ENCODE results near the gene ACADM. TPM values are rescaled to one million over a fixed set of nuclear protein-coding genes. Genes with fewer than 3 reads are reported as not detected.
"Not testable (repeated sequence)": the region's sequence is repeated elsewhere in the genome, so short reads cannot be mapped to it uniquely, and the experiment has no call there.

The ACADM gene
- total RNA-seq, 2 experiments from 2014 or later, result 56.4 to 60.6 TPM

DNA sequence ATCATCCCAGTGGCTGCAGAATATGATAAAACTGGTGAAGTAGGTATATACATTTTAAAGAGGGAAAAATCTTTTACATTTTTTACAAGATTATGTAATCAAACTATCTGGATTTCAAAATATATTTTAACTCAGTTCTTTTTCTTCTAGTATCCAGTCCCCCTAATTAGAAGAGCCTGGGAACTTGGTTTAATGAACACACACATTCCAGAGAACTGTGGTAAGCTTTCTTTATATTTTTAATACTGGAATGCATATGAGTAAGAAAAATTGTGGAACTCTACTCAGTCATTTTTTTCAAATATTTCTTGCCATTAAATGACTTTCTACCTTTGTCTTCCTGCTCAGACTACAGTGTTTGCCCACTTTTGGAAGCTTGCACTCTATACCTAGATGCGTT is 8.2 kb downstream of the ACADM start:
- CTCF ChIA-PET, result no interaction called here
- POLR2A ChIA-PET, result no interaction called here

DNA sequence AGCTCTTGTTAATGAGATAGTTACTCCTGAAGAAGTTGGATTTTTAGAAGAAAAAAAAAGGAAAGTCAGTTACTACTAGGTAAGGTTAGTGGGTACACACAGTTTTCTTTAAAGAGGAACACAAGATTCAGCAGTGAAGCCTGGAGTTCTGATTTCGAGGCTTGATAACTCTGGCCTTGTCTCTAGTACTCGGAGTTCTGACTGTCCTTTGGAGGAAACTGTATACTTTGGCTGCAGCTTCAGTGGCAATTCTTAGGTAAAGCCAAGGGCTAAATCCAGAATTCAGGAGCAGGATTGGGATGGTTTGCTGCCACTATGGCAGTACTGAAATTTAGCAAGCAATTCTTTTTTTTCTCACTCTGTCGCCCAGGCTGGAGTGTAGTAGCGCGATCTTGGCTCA is 9.2 kb downstream of the ACADM start:
- POLR2A ChIA-PET, result interaction anchor here (0.7 kb wide), 1 partner anchor 1296 kb away, joined by 4 read pairs; no protein-coding TSS in a partner anchor
- CTCF ChIA-PET, result no interaction called here

DNA sequence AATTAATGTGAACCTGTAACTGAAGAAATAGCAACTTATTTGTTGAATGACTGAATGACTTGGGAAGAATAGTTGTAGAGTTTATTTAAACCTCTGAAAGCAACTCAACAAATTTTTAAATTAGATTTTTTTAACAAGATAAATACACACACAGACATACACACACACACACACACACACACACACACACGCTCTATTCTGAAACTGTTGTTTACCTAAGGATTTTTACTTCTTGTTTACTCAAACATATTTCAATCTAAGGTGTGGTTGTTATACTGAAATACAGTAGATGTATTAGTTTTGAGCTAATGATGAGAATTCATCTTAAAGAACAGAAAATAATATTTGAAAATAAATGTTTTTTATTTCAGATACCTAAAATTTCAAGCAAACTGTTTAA is 11.5 kb downstream of the ACADM start:
- ChIA-PET POLR2A (no interaction called here), CTCF (no interaction called here)

DNA sequence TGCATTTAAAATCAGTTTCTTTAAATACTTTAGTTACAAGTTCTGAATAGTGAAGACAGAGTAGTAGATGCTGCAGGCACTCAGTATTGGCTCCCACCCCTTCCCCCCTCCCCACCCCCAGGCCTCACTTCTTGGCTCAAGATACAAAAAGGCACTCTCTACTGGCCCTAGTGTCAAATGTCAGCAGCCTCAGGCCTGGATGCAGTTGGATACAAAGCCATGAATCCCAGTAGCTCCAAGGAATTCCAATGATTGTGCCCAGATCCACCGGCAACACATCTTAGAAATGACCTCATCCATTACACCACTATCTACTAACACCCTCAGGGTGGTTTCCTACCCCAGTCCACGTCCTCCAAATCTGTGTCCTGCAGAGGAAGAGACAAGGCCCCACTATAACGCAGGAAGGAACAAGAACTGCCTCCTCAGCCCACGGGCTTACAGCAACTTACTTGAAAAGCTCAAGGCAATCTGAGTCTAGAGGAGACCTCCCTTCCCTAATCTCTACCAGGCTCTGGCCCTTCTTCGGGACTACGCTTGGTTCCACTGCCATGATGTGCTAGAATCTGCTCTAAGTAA is 17.6 kb downstream of the ACADM start:
- POLR2A ChIA-PET, result no interaction called here
- CTCF ChIA-PET, result no interaction called here

DNA sequence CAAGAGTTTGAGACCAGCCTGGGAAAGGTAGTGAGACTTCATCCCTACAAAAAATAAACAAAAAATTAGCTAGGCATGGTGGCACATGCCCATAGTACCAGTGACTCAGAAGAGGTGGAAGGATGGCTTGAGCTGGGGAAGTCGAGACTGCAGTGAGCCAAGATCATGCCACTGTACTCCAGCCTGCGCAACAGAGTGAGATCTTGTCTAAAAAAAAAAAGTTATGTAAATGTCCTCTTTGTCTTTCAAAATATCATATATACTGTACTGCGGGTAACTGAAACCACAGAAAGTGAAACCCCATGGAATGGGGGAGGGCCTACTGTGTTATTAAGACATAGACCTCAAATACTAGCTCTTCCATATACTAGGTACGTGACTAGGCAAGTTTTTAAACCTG is 20.8 kb downstream of the ACADM start:
- ChIA-PET POLR2A (no interaction called here), CTCF (no interaction called here)

DNA sequence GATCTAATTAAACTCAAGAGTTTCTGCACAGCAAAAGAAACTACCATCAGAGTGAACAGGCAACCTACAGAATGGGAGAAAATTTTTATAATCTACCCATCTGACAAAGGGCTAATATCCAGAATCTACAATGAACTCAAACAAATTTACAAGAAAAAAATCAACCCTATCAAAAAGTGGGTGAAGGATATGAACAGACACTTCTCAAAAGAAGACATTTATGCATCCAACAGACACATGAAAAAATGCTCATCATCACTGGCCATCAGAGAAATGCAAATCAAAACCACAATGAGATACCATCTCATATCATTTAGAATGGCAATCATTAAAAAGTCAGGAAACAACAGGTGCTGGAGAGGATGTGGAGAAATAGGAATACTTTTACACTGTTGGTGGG is 32.7 kb downstream of the ACADM start:
- CTCF ChIA-PET, POLR2A ChIA-PET: not testable (repeated sequence)

DNA sequence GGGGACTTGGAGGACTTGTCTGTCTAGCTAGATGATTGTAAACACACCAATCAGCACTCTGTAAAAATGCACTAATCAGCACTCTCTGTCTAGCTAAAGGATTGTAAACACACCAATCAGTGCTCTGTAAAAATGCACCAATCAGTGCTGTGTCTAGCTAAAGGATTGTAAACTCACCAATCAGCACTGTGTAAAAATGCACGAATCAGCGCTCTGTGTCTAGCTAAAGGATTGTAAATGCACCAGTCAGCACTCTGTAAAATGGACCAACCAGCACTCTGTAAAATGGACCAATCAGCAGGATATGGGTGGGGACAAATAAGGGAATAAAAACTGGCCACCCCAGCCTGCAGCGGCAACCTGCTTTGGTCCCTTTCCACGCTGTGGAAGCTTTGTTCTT is 34.0 kb downstream of the ACADM start:
- POLR2A ChIA-PET, CTCF ChIA-PET: not testable (repeated sequence)

DNA sequence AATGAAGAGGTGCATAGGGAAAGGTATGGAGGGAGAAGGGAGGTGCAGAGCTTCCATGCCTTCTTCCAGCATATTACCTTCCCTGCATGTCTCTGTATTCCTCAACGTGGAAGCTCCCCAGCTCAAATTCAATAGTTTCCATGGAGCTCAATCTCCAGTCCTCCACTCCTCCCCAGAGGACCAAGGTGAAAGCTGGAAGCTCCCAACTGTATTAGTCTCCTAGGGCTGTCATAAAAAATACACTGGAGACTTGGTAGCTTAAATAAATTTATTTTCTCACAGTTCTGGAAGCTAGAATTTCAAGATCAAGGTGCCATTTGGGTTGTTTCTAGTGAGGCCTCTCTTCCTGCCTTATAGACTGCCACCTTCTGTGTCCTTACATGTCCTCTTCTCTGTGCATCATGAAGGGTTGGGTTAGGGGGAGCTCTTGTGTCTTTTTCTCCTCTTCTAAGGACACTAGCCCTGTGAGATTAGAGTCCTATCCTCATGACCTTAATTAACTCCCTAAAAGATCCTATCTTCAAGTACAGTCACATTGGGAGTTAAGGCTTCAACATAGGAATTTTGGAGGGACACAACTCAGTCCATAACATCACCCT is 39.6 kb downstream of the ACADM start:
- CTCF ChIA-PET, result no interaction called here

DNA sequence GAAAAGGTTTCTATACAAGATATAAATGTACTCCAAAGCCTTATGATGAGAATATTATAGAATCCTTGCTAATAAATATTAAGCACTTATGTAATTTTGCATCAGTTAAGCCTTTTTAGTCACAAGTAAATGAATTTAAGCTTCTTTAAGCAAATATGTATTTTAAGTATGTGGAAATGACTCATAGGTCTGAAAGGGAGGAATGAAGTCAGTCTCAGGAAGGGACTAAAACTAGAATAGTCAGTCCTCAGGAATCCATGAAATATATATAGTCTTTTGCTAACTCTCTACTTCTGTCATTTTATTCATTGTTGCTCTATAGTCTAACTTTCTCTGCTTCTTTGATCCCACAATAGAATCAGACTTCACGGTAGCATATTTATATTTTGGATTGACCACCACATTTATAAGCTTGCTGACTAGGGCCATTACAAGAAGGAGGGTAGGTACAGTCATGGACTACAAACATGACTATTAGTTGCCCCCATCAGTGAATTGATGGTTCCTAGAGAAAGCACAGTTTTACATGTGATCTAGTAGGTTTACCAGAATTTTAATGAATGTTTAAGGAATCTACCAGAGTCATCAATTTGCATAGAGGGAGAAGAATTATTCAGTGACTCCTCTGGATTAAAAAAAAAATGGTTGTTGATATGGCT is 41.3 kb downstream of the ACADM start:
- ChIA-PET POLR2A (no interaction called here), CTCF (no interaction called here)

More for the DNA sequence above, 39.6 kb downstream of the ACADM start:
- POLR2A ChIA-PET, result no interaction called here

DNA sequence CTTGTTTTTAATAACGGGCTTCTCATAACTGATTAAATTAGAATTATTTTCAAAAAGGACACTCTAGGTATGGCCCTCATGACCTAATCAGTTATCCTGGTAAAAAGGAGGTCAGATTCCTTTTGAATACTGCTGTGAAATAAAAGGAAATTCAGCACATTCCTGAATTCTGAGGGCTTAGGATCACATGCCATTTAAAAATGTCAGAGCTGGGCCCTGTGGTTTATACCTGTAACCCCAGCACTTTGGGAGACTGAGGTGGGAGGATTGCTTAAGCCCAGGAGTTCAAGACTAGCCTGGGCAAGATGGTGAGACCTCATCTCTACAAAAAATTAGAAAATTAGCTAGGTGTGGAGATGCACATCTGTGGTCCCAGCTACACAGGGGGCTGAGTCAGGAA is 43.5 kb downstream of the ACADM start:
- ChIA-PET POLR2A (no interaction called here), CTCF (no interaction called here)

DNA sequence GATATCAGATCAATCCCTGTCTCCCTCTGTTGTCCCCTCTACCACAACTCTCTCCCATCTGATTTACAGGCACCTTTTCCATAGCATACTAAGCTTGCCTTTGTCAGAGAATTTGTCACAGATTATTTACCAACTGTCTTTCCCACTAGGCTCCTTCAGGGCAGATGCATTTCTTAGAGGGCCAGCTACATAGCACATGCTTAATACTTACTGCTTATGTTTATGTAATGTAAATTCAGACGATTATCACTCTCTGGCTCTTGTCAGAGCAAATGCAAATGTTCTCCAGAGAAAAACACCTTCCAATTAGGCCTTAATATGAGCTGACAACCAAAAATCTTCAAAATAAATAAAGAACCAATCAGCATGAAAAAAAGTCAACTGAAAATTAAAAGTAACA is 46.3 kb downstream of the ACADM start:
- CTCF ChIA-PET, result no interaction called here
- POLR2A ChIA-PET, result no interaction called here

DNA sequence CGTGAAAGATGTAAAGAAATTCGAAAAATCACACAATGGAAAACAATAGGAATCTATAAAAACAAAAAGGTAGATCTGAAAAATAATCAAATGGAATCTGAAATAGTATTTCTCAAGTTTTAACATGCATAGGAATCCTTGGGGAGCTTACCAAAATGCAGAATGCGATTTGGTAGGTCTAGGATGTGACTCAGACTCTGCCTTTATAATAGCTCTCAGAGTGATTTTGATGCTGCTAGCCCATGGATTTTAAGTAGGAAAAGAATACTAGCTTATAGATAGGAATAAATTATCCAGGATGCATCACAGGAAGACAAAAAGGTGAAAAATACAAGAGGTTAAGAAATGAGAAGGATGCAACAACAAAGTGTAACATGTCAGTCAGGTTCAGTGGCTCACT is 47.5 kb downstream of the ACADM start:
- POLR2A ChIA-PET, result no interaction called here
- CTCF ChIA-PET, result no interaction called here

DNA sequence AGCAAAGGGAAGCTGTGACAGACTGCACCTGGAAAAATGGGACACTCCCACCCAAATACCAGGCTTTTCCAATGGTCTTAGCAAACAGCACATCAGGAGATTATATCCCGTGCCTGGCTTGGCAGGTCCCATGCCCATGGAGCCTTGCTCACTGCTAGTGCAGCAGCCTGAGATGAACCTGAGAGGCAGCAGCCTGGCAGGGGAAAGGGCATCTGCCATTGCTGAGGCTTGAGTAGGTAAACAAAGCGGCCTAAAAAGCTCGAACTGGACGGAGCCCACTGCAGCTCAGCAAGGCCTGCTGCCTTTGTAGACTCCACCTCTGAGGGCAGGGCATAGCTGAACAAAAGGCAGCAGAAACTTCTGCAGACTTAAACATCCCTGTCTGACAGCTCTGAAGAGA is 53.3 kb downstream of the ACADM start:
- CTCF ChIA-PET, result not testable (repeated sequence)
- POLR2A ChIA-PET, result interaction anchor here (0.9 kb wide), 1 partner anchor 9 kb away, joined by 3 read pairs; no protein-coding TSS in a partner anchor

DNA sequence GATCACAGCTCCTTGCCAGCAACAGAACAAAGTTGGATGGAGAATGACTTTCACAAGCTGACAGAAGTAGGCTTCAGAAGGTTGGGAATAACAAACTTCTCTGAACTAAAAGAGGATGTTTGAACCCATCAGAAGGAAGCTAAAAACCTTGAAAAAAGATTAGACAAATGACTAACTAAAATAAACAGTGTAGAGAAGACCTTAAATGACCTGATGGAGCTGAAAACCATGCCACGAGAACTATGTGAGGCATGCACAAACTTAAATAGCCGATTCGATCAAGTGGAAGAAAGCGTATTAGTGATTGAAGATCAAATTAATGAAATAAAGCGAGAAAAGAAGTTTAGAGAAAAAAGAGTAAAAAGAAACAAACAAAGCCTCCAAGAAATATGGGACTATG is 54.2 kb downstream of the ACADM start:
- CTCF ChIA-PET, POLR2A ChIA-PET: not testable (repeated sequence)

DNA sequence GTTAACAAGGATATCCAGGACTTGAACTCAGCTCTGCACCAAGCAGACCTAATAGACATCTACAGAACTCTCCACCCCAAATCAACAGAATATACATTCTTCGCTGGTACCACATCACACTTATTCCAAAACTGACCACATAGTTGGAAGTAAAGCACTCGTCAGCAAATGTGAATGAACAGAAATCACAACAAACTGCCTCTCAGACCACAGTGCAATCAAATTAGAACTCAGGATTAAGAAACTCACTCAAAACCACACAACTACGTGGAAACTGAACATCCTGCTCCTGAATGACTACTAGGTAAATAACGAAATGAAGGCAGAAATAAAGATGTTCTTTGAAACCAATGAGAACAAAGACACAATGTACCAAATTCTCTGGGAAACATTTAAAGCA is 55.7 kb downstream of the ACADM start:
- CTCF ChIA-PET, result not testable (repeated sequence)

DNA sequence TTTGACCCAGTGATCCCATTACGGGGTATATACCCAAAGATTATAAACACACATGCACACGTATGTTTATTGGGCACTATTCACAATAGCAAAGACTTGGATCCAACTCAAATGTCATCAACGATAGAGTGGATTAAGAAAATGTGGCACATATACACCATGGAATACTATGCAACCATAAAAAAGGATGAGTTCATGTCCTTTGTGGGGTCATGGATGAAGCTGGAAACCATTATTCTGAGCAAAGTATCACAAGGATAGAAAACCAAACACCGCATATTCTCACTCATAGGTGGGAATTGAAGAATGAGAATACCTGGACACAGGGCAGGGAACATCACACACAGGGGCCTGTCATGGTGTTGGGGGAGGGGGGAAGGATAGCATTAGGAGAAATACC is 59.4 kb downstream of the ACADM start:
- POLR2A ChIA-PET, result not testable (repeated sequence)

More for the DNA sequence above, 55.7 kb downstream of the ACADM start:
- POLR2A ChIA-PET, result not testable (repeated sequence)

DNA sequence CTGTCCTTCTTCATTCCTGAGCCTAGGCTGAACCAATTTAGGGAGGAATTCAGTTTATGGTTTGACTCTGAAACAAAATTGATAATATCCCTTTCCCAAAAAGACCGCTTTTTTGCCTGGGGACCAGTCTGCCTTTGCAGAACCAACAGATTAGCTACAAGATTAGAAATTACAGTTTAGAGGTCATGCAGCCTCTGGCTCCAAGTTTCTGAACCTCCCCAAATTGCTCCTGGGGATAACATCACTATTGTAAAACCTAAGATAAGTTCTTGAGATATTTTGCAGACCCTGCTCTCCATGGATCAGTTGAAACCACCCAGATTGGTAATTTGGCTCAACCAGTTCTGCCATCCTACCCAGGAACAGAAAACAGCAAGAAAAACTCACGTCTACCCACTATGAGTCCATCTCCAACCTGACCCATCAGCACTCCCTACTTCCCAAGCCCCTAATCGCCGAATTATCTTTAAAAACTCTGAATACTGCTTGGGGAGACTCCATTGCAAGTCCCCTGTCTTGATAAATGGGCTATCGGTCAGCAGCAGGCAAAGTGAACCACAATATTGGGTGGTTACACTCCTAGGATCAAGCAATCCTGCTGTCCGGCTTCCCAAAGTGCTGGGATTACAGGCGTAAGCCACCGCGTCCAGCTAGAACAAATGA is 60.9 kb downstream of the ACADM start:
- POLR2A ChIA-PET, result interaction anchor here (0.8 to 3.3 kb wide), 2 partner anchors 11 to 25 kb away, joined by 3 to 33 read pairs; partner anchors contain the start of gene MSH4
- CTCF ChIA-PET, result interaction anchor here (0.8 to 1.7 kb wide), 2 partner anchors 16 to 60 kb away, joined by 3 to 4 read pairs; no protein-coding TSS in a partner anchor

More for the DNA sequence above, 59.4 kb downstream of the ACADM start:
- CTCF ChIA-PET, result not testable (repeated sequence)

DNA sequence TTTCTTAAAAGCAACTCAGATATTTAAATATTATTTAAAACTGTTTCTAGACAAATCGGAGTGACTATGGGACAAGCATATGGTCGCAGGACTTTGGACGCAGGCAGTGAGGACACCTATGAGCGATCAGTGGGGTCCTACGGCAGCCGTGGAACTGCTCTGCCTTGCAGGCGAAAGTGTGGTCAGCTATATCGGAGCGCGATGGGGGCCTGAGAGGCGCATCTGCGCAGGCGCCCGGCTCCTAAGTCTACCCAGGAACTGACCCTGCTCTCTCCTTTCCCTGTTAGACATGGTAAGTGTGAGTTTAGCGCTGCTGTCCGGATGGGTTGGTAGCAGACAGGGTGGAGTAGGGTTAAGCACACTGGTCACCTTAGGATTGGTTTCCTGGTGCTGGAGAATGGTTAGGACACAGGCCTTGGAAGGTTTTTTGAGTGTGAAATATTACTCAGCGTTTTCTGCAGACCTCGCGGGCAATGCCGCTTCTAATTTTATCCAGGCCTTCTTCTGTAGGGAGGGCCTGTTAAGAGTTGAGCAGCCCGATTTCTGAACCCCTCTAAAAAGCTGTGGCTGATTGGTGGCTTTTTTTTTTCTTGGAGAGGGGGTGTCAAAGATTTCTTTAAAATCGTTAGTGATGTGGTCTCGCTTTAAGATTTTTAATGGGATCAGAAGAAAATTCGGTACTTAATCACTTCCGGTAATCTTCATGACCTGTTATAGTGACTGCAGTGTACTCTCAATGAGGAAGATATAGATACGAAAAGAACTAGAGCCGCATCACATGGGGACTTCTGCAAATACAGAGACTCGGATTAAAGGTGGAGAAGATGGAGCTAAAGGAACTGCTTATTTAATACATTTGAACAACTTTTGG is 61.7 kb downstream of the ACADM start, which contains the start of gene RABGGTB:
TSS of gene RABGGTB (plus strand) at position 274 of the 871 bp plus-strand sequence. CDS start at position 290, 16 bp downstream.
- ChIA-PET CTCF (interaction anchor here (1.7 kb wide), 1 partner anchor 61 kb away, joined by 3 read pairs; no protein-coding TSS in a partner anchor), POLR2A (interaction anchor here (0.6 to 3.3 kb wide), 6 partner anchors 8 to 1053 kb away, joined by 3 to 33 read pairs (median 4); partner anchors contain the start of genes ACADM, MSH4 and TYW3)

DNA sequence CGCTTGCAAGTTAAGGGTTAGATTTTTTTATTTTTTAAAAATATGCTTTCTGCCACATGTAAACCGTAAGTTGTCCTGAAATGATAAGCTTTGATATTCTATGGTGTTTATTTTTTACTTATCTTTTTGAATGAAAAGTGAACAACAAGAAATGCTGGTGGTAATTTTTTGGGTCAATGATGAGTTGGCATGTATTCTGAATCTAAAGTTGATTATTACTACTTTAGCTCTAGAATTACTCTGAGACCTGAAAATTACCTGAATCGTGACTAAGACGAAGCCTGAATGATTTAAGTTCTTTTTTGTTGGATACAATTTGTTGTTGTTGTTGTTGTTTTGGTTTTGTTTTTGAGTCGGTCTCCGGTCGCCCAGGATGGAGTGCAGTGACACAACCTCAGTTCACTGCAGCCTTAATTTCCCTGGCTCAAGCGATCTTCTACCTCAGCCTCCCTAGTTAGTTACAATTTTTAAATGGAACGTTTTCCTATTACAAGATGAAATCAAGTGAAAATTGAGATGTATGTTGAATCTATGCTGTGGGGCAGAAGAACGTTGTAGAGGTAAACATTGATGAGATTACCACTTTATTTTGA is 62.5 kb downstream of the ACADM start:
- CTCF ChIA-PET, result no interaction called here
- POLR2A ChIA-PET, result interaction anchor here (0.6 to 3.3 kb wide), 4 partner anchors 9 to 1054 kb away, joined by 3 to 33 read pairs (median 5); partner anchors contain the start of genes MSH4 and TYW3

Data from activated CD8-positive, alpha-beta memory T cell treated with anti-CD3 and anti-CD28 coated beads for 36 hours (primary cell).